ENCODE results near the gene TSEN34.
"Not testable (repeated sequence)": the region's sequence is repeated elsewhere in the genome, so short reads cannot be mapped to it uniquely, and the experiment has no call there.

TSEN34 gene

DNA sequence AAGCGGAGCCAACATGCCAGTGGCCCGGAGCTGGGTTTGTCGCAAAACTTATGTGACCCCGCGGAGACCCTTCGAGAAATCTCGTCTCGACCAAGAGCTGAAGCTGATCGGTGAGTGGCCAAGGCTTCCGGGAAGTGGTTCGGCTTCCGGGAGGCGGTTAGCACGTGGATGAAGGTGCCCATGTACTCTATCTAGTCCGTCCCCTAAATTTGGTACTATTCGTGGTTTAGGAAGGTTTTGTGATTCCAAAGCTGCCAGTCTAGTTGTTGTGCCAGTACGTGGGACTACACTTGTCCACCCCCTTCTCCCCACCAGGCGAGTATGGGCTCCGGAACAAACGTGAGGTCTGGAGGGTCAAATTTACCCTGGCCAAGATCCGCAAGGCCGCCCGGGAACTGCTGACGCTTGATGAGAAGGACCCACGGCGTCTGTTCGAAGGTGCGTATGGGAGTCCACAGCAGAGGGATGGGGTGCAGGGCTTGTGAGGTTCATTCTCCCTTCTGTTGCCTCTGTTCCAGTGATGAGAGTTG lies 10.1 kb downstream of the TSEN34 start:
- Histone ChIP-seq H3K9ac (ENCODE audit: low read length in 2 of 2) (peak overlapping the region; percentile 91 to 96), H3K9me3 (ENCODE audit: control insufficient read depth in 2 of 2, low read length in 2 of 2) (no peaks in the 10 kb centered on the region), H3K36me3 (ENCODE audit: control insufficient read depth in 2 of 2, insufficient read depth in 2 of 2, low read length in 2 of 2) (peaks cover 34 to 37% of the 10 kb centered on the region in 2 donors), H3K4me3 (ENCODE audit: low read length in 2 of 2) (peak overlapping the region; percentile 92 to 95), H3K27me3 (ENCODE audit: control insufficient read depth in 1 of 2, insufficient read depth in 2 of 2, low read length in 2 of 2) (no peaks in the 10 kb centered on the region), H3K27ac (ENCODE audit: low read length) (peak overlapping the region; percentile 92), H3K4me1 (ENCODE audit: control insufficient read depth, insufficient read depth, low read length) (peaks cover 53% of the 10 kb centered on the region)

DNA sequence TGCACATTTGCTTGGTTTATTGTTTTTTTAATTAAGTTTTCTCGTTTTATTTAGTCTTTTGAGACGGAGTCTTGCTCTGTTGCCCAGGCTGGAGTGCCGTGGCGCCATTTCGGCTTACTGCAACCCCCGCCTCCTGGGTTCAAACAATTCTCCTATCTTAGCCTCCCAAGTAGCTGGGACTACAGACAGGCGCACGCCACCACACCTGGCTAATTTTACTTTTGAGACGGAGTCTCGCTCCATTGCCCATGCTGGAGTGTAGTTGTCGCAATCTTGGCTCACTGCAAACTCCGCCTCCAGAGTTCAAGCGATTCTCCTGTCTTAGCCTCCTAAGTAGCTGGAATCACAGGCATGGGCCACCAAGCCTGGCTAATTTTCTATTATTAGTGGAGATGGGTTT lies 10.9 kb downstream of the TSEN34 start:
- Histone ChIP-seq H3K27me3 (ENCODE audit: control insufficient read depth in 1 of 2, insufficient read depth in 2 of 2, low read length in 2 of 2) (no peaks in the 10 kb centered on the region), H3K4me1 (ENCODE audit: control insufficient read depth, insufficient read depth, low read length) (peaks cover 56% of the 10 kb centered on the region), H3K9ac (ENCODE audit: low read length in 2 of 2) (peak overlapping the region in 1 of 2 donors; percentile 91), H3K4me3 (ENCODE audit: low read length in 2 of 2) (peak overlapping the region; percentile 92 to 95), H3K36me3 (ENCODE audit: control insufficient read depth in 2 of 2, insufficient read depth in 2 of 2, low read length in 2 of 2) (peaks cover 41 to 45% of the 10 kb centered on the region in 2 donors), H3K9me3 (ENCODE audit: control insufficient read depth in 2 of 2, low read length in 2 of 2) (no peaks in the 10 kb centered on the region), H3K27ac (ENCODE audit: low read length) (no peak overlapping the region)

DNA sequence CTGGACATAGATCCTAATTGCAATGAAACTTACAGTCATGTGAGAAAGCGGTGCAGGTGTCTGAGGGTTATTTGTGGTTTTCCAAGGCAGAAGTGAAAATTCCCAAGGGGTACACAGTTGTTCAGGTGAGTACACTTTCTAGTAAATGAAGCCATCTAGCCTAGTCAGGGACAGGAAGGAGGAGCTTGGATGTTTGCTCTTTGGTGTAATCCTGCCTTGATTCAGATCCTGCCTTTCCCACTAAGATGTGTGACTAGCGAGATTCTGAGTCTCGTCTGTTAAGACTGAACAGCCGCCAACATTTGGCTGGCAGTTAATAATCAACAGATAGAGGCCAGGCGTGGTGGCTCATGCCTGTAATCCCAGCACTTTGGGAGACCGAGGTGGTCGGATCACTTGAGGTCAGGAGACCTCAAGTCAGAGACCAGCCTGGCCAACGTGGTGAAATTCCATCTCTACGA lies 12.1 kb downstream of the TSEN34 start:
- Histone ChIP-seq H3K36me3 (ENCODE audit: control insufficient read depth in 2 of 2, insufficient read depth in 2 of 2, low read length in 2 of 2) (peaks cover 49 to 54% of the 10 kb centered on the region in 2 donors), H3K4me3 (ENCODE audit: low read length in 2 of 2) (no peak overlapping the region), H3K27me3 (ENCODE audit: control insufficient read depth in 1 of 2, insufficient read depth in 2 of 2, low read length in 2 of 2) (no peaks in the 10 kb centered on the region), H3K4me1 (ENCODE audit: control insufficient read depth, insufficient read depth, low read length) (peaks cover 61% of the 10 kb centered on the region), H3K27ac (ENCODE audit: low read length) (no peak overlapping the region), H3K9me3 (ENCODE audit: control insufficient read depth in 2 of 2, low read length in 2 of 2) (no peaks in the 10 kb centered on the region), H3K9ac (ENCODE audit: low read length in 2 of 2) (peak overlapping the region; percentile 21 to 34)

DNA sequence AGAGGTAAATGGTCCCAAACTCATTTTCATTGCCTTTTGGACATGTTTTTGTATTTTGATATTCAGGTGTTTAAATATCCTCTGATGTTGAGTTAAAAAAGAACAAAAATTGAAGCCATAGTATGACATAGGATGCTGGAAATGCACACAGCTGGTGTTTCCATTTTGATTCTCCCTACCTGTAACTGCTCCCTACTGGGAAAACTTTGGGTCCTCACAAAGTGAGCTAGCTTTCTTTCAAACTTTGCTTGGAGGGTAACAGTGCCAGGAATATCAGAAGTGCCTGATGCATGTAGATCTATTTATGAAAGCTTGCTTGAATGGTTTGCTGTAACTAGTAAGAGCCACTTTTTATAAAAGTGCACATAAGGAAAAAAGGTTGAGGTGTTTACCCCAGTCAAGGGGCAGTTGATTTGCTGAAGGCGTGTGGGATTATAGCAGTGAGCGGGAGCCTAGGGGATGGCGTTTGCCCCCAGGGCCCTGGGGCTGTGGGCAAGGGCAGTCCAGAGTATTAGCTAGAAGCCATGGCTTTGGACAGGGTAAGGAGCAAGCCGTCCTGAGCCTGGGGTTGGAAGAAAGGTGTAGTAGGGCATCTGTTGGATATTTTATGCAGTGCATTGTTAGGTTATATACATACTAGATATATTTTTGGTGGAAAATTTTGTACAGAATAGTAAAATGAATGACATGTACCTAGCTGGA lies 13.8 kb downstream of the TSEN34 start:
- Histone ChIP-seq H3K9ac (ENCODE audit: low read length in 2 of 2) (peak overlapping the region in 1 of 2 donors; percentile 22), H3K27ac (ENCODE audit: low read length) (no peak overlapping the region), H3K9me3 (ENCODE audit: control insufficient read depth in 2 of 2, low read length in 2 of 2) (no peaks in the 10 kb centered on the region), H3K4me3 (ENCODE audit: low read length in 2 of 2) (no peak overlapping the region), H3K27me3 (ENCODE audit: control insufficient read depth in 1 of 2, insufficient read depth in 2 of 2, low read length in 2 of 2) (no peaks in the 10 kb centered on the region), H3K4me1 (ENCODE audit: control insufficient read depth, insufficient read depth, low read length) (peaks cover 76% of the 10 kb centered on the region), H3K36me3 (ENCODE audit: control insufficient read depth in 2 of 2, insufficient read depth in 2 of 2, low read length in 2 of 2) (peaks cover 52 to 57% of the 10 kb centered on the region in 2 donors)

DNA sequence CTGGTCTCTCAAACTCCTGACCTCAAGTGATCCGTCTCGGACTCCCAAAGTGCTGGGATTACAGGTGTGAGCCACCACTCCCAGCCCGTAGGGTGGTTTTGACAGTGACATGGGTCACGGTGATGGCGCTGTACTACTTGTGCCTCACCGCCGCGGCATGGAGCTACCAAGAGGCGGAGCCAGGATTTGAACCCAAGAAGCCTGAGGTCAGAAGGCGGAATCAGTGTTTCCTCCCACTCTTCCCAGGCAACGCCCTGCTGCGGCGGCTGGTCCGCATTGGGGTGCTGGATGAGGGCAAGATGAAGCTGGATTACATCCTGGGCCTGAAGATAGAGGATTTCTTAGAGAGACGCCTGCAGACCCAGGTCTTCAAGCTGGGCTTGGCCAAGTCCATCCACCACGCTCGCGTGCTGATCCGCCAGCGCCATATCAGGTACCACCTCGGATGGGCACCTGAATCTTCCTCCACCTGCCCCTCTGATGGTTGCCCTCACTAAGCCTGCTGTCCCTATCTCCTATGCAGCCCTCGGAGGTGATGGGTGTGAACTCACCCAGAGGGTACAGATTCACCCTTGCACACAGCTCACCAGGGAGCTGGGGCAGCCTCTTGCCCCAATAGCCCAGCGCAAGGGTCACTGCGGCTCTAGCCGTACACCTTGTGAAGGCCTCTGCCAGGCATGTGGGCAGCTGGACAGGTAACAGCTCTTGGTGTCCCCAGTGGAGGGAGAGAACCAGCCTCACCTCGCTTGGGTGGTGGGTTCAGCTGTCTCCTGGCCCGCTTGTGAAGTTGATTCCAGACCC lies 15.1 kb downstream of the TSEN34 start:
- no peak overlapping the region for H3K4me3 ChIP-seq (ENCODE audit: low read length in 2 of 2)

DNA sequence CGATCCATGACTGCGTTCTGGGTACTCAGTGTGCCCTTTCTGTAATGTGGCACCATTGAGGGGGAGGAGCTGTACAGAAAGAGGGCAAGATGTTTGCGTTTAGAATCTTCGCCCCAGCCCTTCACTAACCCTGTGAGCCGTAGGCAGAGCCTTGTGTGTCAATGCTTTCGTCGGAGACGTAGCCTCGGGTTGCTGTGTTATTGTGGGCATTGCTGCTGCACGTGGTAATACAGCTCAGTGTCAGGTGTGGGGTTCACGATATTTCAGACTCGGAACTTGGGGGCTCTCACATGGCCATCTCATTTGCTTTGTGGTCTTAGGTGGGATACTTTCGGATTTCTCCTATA lies 15.7 kb downstream of the TSEN34 start:
- Histone ChIP-seq H3K27me3 (ENCODE audit: control insufficient read depth in 1 of 2, insufficient read depth in 2 of 2, low read length in 2 of 2) (no peaks in the 10 kb centered on the region), H3K9me3 (ENCODE audit: control insufficient read depth in 2 of 2, low read length in 2 of 2) (no peaks in the 10 kb centered on the region), H3K9ac (ENCODE audit: low read length in 2 of 2) (no peak overlapping the region), H3K27ac (ENCODE audit: low read length) (no peak overlapping the region), H3K4me1 (ENCODE audit: control insufficient read depth, insufficient read depth, low read length) (peaks cover 70% of the 10 kb centered on the region), H3K36me3 (ENCODE audit: control insufficient read depth in 2 of 2, insufficient read depth in 2 of 2, low read length in 2 of 2) (peaks cover 52 to 57% of the 10 kb centered on the region in 2 donors), H3K4me3 (ENCODE audit: low read length in 2 of 2) (no peak overlapping the region)

More for the DNA sequence above, 15.1 kb downstream of the TSEN34 start:
- no peaks in the 10 kb centered on the region for H3K27me3 ChIP-seq (ENCODE audit: control insufficient read depth in 1 of 2, insufficient read depth in 2 of 2, low read length in 2 of 2)
- H3K27ac ChIP-seq (ENCODE audit: low read length), result no peak overlapping the region
- peaks cover 76% of the 10 kb centered on the region for H3K4me1 ChIP-seq (ENCODE audit: control insufficient read depth, insufficient read depth, low read length)
- peaks cover 52 to 57% of the 10 kb centered on the region in 2 donors for H3K36me3 ChIP-seq (ENCODE audit: control insufficient read depth in 2 of 2, insufficient read depth in 2 of 2, low read length in 2 of 2)
- H3K9me3 ChIP-seq (ENCODE audit: control insufficient read depth in 2 of 2, low read length in 2 of 2), result no peaks in the 10 kb centered on the region
- H3K9ac ChIP-seq (ENCODE audit: low read length in 2 of 2), result no peak overlapping the region

DNA sequence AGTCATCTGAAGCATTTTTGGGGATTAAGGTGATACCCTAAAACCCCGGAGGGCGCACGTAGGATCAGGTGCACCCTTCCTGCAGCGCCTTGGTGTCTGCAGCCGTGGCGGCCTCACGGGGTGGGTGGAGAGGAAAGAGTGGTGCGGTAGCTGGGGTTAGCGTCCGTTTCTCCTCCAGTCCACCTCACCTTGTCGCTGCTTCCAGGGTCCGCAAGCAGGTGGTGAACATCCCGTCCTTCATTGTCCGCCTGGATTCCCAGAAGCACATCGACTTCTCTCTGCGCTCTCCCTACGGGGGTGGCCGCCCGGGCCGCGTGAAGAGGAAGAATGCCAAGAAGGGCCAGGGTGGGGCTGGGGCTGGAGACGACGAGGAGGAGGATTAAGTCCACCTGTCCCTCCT lies 16.1 kb downstream of the TSEN34 start:
- H3K36me3 ChIP-seq (ENCODE audit: control insufficient read depth in 2 of 2, insufficient read depth in 2 of 2, low read length in 2 of 2), result peaks cover 48 to 54% of the 10 kb centered on the region in 2 donors
- H3K27me3 ChIP-seq (ENCODE audit: control insufficient read depth in 1 of 2, insufficient read depth in 2 of 2, low read length in 2 of 2); H3K9me3 ChIP-seq (ENCODE audit: control insufficient read depth in 2 of 2, low read length in 2 of 2); H3K27ac ChIP-seq (ENCODE audit: low read length); H3K4me3 ChIP-seq (ENCODE audit: low read length in 2 of 2); H3K9ac ChIP-seq (ENCODE audit: low read length in 2 of 2): not testable (repeated sequence)
- peaks cover 66% of the 10 kb centered on the region for H3K4me1 ChIP-seq (ENCODE audit: control insufficient read depth, insufficient read depth, low read length)

DNA sequence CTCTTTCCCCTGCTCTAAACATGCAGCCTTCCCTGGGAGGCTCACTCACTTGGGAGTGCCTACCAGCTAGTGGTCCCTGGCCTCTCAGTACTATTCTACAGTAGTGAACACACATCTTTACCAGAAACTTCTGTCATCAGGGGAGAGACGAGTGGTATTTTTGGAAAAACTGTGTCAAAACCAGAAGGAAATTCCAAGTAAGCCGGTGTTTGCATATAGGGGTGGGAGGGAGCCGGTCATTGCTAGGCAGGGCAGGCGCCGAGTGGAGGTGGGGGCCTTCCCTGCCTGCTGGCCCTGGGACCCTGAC lies 16.5 kb downstream of the TSEN34 start:
- peaks cover 62% of the 10 kb centered on the region for H3K4me1 ChIP-seq (ENCODE audit: control insufficient read depth, insufficient read depth, low read length)
- H3K27ac ChIP-seq (ENCODE audit: low read length), result peak overlapping the region; percentile 31
- no peak overlapping the region for H3K9ac ChIP-seq (ENCODE audit: low read length in 2 of 2)
- no peaks in the 10 kb centered on the region for H3K27me3 ChIP-seq (ENCODE audit: control insufficient read depth in 1 of 2, insufficient read depth in 2 of 2, low read length in 2 of 2)
- H3K36me3 ChIP-seq (ENCODE audit: control insufficient read depth in 2 of 2, insufficient read depth in 2 of 2, low read length in 2 of 2), result peaks cover 44 to 50% of the 10 kb centered on the region in 2 donors
- H3K4me3 ChIP-seq (ENCODE audit: low read length in 2 of 2), result no peak overlapping the region
- no peaks in the 10 kb centered on the region for H3K9me3 ChIP-seq (ENCODE audit: control insufficient read depth in 2 of 2, low read length in 2 of 2)

DNA sequence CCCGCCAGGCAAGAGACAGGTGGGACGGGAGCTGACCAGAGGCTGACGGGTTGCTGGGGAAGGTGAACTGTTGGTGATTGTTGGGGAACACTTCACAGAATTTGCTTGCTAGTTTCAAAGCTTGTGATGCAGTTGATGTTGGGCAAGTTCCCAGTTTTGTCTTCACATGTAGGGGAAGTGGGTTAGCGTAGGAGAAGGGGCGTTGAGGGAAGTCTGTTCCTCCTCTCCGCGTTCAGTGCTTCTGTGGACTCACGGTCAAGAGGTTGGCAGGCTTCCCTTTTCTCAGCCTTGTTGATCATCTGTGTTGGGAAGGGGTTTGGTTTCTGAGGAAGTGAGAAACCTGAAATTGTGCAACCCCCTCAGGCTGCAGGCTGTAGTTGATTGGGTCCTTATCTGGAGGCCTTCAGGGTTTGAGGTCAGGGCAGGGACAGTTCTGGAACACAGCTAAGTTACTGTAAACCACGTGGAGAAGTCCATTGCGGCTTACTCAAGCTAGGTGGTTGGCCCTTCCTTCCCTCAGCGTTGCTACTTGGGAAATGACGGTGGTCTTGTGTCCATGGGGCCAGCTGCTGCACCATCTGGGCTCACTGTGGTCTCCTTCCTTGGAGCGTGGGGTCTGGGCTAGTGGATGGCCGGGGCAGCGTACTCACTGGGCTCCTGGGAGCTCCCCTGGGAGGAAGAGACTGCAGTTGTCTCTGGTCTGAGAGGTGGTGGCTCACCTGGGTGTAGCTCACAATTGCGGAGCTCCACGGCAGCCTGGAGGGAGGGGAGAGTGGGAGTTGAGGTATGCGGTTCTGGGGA lies 17.1 kb downstream of the TSEN34 start:
- Histone ChIP-seq H3K9ac (ENCODE audit: low read length in 2 of 2) (peak overlapping the region in 1 of 2 donors; percentile 21), H3K27ac (ENCODE audit: low read length) (peak overlapping the region; percentile 66), H3K4me3 (ENCODE audit: low read length in 2 of 2) (no peak overlapping the region), H3K4me1 (ENCODE audit: control insufficient read depth, insufficient read depth, low read length) (peaks cover 56% of the 10 kb centered on the region), H3K9me3 (ENCODE audit: control insufficient read depth in 2 of 2, low read length in 2 of 2) (no peaks in the 10 kb centered on the region), H3K27me3 (ENCODE audit: control insufficient read depth in 1 of 2, insufficient read depth in 2 of 2, low read length in 2 of 2) (no peaks in the 10 kb centered on the region), H3K36me3 (ENCODE audit: control insufficient read depth in 2 of 2, insufficient read depth in 2 of 2, low read length in 2 of 2) (peaks cover 40 to 44% of the 10 kb centered on the region in 2 donors)

DNA sequence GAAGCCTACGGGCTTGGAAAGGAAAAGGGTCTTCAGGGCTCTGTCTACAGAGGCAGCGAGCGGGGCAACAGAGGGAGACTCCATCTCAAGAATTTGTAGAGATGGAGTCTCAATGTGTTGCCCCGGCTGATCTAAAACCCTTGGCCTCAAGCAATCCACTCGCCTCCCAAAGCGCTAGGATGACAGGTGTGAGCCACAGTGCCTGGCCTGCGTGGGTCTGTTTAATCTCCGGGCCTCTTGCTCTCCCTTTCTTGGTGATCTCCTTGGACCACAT lies 17.6 kb downstream of the TSEN34 start:
- Histone ChIP-seq H3K27ac (ENCODE audit: low read length) (peak overlapping the region; percentile 66), H3K4me3 (ENCODE audit: low read length in 2 of 2) (no peak overlapping the region), H3K9ac (ENCODE audit: low read length in 2 of 2) (peak overlapping the region in 1 of 2 donors; percentile 17), H3K4me1 (ENCODE audit: control insufficient read depth, insufficient read depth, low read length) (peaks cover 51% of the 10 kb centered on the region), H3K27me3 (ENCODE audit: control insufficient read depth in 1 of 2, insufficient read depth in 2 of 2, low read length in 2 of 2) (no peaks in the 10 kb centered on the region), H3K9me3 (ENCODE audit: control insufficient read depth in 2 of 2, low read length in 2 of 2) (no peaks in the 10 kb centered on the region), H3K36me3 (ENCODE audit: control insufficient read depth in 2 of 2, insufficient read depth in 2 of 2, low read length in 2 of 2) (peaks cover 34 to 40% of the 10 kb centered on the region in 2 donors)

Data from stomach smooth muscle (tissue), 2 donors.